HG02885 (cell line): Measurements from ENCODE around the gene SLU7.
A peak's percentile ranks its signal among the peaks of the same experiment; 100 is the strongest.

Source experiments
- ATAC-seq: cut with Tn5 transposase; IDR thresholded peaks from one replicate; pipeline ENCODE4 v1.9.1; 2021; ENCODE audit warnings: mild to moderate bottlenecking; ENCODE audit not compliant: unreplicated experiment, poor library complexity

SLU7 gene

GRCh38 chr5:160421625-160422258, 2.9 kb upstream of the SLU7 start, which contains the start of gene PTTG1:
Gene PTTG1 (plus strand): TSS chr5:160421855. CDS start chr5:160422313, 458 bp downstream.
- ATAC-seq, result peak; percentile 76

- ATAC-seq, result no peak
These were observed 1.4 kb upstream of the SLU7 start for GRCh38 chr5:160420331-160420610.

GRCh38 chr5:160419458-160420330, 813 bp upstream of the SLU7 start:
- peak; percentile 39 for ATAC-seq

DNA sequence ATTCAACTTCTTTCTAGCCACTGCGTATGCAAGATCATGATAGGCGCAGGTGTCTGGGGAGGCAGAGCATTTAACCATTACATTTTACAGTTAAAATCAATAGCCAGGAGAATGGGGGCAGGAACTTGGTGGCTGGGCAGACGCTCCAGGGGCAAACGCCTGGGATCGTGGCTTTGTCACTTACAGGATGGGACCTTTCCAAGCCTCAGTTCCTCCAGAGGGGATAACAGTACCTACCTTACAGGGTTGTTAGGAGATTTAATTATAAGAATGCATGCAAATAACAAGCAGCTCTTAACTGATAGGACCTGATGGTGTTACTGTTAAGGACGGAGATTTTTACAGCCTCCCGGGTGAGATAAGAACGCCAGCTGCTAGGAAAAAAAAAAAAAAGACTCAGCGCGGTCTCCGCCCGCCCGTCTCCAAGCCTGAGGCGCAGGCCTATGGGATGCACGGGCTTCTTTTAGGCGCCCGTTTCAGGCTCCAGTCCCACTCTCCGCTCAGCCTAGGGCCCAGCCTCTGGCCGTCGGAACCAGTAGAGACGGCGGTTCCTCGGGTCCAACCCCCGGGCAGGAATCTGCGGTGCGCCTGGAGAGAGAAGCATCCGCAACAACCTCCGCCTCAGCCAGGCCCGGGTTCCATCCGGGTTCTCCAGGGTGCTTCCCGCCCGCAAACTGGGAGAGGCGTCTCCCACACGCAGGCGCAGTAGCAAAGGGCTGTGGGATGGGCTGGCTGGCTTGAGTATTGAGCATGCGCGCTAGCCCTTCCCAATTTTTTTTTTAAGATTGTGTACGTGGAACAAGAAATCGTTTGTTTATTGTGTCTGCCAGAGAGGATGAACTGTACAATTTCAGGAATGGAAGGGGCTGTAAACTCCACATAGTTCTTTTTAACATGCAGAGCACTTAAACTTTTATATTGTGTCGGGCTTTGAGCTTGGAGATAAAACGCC, 19.2 kb downstream of the SLU7 start, which contains the start of gene FAM200C:
Gene FAM200C, minus strand, starts transcription at position 653 of the 952 bp plus-strand sequence. CDS start 4,564 bp downstream, outside the sequence.
- ATAC-seq, result peak; percentile 86

DNA sequence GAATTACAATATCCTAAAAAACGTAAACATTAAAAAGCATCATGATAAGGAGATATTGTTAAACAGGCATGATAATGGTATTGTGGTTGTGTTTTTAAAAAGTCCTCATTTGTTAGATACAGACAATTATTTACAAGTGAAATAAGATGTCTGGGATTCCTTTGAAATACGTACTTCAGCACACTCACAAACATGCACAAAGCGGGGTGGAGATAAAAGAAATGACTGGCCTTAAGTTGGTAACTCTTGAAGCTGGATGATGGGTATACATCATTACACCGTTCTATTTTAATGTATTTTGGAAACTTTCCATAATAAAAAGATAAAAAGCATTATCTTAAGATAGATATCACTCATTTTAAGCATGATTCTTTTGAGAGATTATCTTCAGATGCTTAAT, 20.1 kb downstream of the SLU7 start:
- ATAC-seq, result no peak

- ATAC-seq, result no peak
These were observed 21.4 kb downstream of the SLU7 start for GRCh38 chr5:160397492-160397891.

- no peak for ATAC-seq
These were observed 23.8 kb downstream of the SLU7 start for GRCh38 chr5:160395111-160395510.

DNA sequence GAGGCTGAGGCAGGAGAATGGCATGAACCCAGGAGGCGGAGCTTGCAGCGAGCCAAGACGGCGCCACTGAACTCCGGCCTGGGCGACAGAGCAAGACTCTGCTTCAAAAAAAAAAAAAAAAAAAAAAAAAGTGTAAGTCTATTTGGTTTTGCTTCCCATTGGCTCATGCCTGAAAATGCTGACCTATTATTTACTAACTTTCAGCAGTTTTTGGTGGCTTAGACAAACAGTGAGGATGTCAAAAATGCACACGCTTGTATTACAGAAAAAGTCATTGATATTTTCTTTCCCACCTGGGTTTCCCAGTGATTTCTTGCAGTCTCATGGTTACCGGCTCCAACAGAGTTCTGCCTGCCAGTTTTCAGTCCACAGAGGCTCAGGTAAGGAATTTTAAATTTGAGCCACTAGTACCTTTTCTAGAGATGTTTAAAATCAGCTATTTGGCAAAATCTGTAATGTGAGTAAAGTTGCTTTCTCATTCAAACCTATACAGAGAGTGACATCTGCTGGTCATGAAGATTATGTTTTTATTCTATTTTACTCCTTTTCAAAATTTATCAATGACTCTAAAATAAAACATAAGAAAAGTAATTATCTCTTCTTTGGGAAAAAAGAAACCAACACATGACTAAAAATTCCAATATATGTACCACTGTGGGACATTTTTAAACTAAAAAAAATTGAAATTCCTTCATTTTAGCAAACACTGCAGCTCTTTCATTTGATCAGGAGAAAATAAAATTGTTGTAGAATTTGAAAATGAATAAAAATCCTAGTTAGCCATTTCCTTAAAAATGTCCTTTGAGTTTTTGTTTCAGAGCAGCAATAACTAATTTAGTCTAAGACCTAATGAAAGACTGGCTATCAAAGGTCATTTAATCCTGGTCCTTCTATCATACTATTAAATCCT, 27.8 kb downstream of the SLU7 start:
- no peak for ATAC-seq

DNA sequence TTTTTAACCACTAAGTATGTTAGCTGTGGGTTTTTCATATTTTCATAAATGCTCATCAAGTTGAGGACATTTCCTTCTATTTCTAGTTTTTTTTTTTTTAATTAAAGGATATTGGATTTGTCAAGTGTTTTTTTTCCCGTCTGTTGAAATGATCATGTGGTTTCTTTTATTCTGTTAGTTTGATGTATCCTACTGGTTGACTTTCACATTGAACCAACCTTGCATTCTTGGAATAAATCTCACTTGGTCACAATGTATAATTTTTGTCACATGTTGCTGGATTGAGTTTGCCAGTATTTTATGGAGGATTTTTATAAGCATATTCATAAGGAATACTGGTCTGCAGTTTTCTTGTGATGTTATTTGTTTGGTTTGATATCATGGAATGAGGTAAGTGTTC, 31.4 kb downstream of the SLU7 start:
- ATAC-seq, result no peak

DNA sequence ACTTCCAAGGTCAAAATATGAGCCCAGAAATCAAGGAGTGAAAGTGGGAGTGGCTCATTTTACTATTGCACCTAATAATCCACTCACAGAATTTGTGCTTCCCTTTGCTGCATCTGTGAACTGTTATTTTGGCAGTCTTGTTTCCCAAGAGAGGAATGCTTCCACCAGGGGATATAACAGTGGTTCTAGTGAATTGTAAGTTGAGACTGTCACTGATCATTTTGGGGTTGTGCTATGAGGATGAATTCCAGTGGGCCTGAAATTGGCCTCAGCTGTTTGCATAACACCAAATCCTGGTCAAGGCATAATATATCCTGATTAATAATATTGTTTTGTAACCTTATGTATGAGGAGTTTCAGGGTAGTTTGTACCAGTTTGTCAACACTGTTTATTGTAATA, 33.4 kb downstream of the SLU7 start:
- ATAC-seq, result no peak

GRCh38 chr5:160384681-160385080, 34.2 kb downstream of the SLU7 start:
- ATAC-seq, result no peak

DNA sequence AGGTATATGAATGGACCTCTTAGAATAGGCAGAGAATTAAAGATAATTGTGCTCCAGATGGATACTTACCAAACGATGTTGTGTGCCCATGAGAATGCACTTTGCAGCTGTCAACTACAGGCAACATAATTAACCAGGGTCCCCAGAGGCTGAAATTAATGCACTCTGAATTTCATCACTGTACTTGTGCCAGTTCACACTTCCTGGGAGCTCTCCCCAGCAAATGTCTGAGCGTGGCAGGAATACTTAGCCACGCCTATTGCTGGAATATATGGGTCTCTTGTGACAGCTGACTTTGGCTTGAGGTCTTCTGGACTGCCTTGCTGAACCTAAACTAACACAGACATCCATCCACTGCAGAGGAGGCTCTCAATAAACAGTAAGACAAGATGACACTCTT, 36.5 kb downstream of the SLU7 start:
- no peak for ATAC-seq

GRCh38 chr5:160380041-160380440, 38.8 kb downstream of the SLU7 start:
- no peak for ATAC-seq

DNA sequence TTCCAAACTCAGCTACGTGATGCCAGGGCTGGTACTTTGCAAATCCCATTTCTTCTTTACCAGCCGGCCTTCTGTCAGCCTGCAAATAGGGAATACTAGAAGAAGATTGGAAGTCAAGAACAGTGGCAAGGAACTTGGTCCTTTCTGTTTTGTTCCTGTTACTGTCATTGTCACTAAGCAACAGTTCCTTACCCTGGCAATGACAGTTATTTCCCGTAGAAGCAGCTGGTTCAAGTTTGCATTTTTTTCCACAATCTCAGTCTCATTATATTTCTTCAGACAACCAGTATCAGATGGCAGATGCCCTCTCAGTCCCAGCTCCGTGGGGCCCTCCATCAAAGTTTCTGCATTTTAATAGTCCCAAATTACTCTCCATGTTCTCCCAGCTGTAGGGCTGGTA, 39.4 kb downstream of the SLU7 start:
- ATAC-seq, result no peak

GRCh38 chr5:160378330-160378729, 40.6 kb downstream of the SLU7 start:
- ATAC-seq, result no peak

DNA sequence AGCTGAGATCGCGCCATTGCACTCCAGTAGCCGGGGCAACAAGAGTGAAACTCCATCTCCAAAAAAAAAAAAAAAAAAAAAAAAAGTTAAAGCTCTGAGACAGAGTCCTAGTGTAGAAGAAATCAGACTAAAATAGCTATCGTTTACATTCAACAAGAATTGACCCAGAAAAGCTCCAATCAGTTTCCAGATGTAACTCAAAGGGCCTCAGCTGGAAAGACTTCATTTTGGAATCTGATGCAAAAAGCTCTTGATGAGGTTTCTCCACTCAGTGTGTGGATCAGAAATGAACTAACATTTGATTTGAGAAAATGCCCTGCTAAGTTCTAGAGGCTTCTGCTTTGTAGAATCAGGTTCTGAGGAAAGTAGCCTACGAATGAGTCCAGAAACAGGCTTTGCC, 41.2 kb downstream of the SLU7 start:
- no peak for ATAC-seq

DNA sequence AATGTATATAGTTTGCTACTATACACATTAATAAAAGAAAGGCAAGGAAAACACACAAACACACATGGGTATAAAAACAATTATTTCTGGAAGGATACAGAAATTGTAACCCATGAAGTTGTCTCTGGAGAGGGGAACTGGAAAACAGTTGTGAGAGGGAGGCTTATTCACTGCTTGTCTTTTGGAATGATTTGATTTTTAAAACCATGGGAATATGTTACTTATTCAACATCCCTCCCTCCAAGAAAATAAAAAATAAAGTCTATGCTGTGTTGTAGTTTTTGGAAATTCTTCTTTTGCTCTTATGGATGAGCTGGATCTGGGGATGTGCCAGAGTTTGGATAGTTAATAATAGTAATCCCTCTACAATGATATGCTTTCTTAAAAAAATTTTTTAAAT, 42.5 kb downstream of the SLU7 start:
- no peak for ATAC-seq

GRCh38 chr5:160375701-160376100, 43.2 kb downstream of the SLU7 start:
- no peak for ATAC-seq

GRCh38 chr5:160375166-160375565, 43.7 kb downstream of the SLU7 start:
- no peak for ATAC-seq

- no peak for ATAC-seq
These were observed 47.6 kb downstream of the SLU7 start for GRCh38 chr5:160371294-160371693.
